ENCODE results near the gene FAAH2. TPM values are rescaled to one million over a fixed set of nuclear protein-coding genes. Genes with fewer than 3 reads are reported as not detected.

FAAH2 gene
- total RNA-seq, 1 experiment from 2014 or later, result 6.4 TPM

- Histone ChIP-seq H3K4me1 (ENCODE audit: insufficient read depth, low read length) (no peaks in the 10 kb centered on the region), H3K23ac (ENCODE audit: insufficient read length, low read depth, low read length) (no peak overlapping the region), H2AK5ac (ENCODE audit: insufficient read length, low read length) (no peak overlapping the region), H3K9ac (ENCODE audit: extremely low read depth, insufficient read length, low read length) (no peak overlapping the region), H3K9me3 (ENCODE audit: control insufficient read depth, low read depth, low read length) (peaks cover 22% of the 10 kb centered on the region), H3K27ac (ENCODE audit: insufficient read length, low read depth, low read length) (no peak overlapping the region), H3T11ph (ENCODE audit: low read length) (no peak overlapping the region), H3K4me2 (ENCODE audit: insufficient read depth, insufficient read length, low read length) (no peak overlapping the region), H3K79me1 (ENCODE audit: insufficient read depth, low read depth, low read length, poor library complexity, severe bottlenecking) (no peaks in the 10 kb centered on the region), H3K56ac (ENCODE audit: insufficient read length, low read depth, low read length) (no peak overlapping the region), H3K18ac (ENCODE audit: insufficient read length, low read depth, low read length) (no peak overlapping the region), H4K5ac (ENCODE audit: insufficient read length, low read depth, low read length) (no peak overlapping the region), H3K4ac (ENCODE audit: low read depth, low read length) (no peak overlapping the region), H2BK120ac (ENCODE audit: low read depth, low read length, poor library complexity, severe bottlenecking) (no peak overlapping the region), H3K27me3 (ENCODE audit: insufficient read depth, low read length) (no peaks in the 10 kb centered on the region), H2BK5ac (ENCODE audit: insufficient read length, low read length) (no peak overlapping the region), H3K79me2 (ENCODE audit: insufficient read depth, low read length) (no peaks in the 10 kb centered on the region), H4K20me1 (ENCODE audit: control insufficient read depth, insufficient read depth, insufficient read length) (no peaks in the 10 kb centered on the region), H4K91ac (ENCODE audit: insufficient read length, low read depth, low read length) (no peak overlapping the region), H3K23me2 (ENCODE audit: insufficient read length, low read depth, low read length, poor library complexity, severe bottlenecking) (no peaks in the 10 kb centered on the region), H3K14ac (ENCODE audit: insufficient read depth, low read length) (no peak overlapping the region), H2BK15ac (ENCODE audit: low read depth, low read length) (no peak overlapping the region), H4K8ac (replicated peaks; ENCODE audit: insufficient read length, low read depth, low read length) (no peak overlapping the region), H2AFZ (ENCODE audit: low read length) (no peak overlapping the region), H2BK20ac (ENCODE audit: low read depth, low read length, poor library complexity, severe bottlenecking) (no peak overlapping the region), H2BK12ac (ENCODE audit: insufficient read length, low read depth, low read length) (no peak overlapping the region)
- no CpG with 5 or more reads among the region's 2 CpGs for WGBS (ENCODE audit: extremely low coverage, insufficient read length, low lambda C conversion rate)
- Mint-ChIP-seq H3K4me3 (no peak overlapping the region), H3K27me3 (ENCODE audit: low read depth) (0 out of 2 replicates have a peak, but pooled peaks cover 2% of the 10 kb centered on the region), H3K9me3 (peaks cover 85 to 86% of the 10 kb centered on the region in 2 experiments), H3K27ac (no peak overlapping the region), H3K4me1 (no peaks in the 10 kb centered on the region), H3K36me3 (ENCODE audit: insufficient read depth in 1 of 3, low read depth in 3 of 3) (peaks cover 0 to 9% (median 4%) of the 10 kb centered on the region in 3 experiments; a peak in 4 of 7 replicates)
- TF ChIP-seq CTCF (conservative IDR thresholded peaks at IDR 0.05), result no peak
- no peak for DNase-seq
Measured at GRCh38 chrX:57519578-57520118, 233.1 kb downstream of the FAAH2 start.

Measured in H9 (cell line).